ENCODE results near the gene ADAMTSL1. TPM values are rescaled to one million over a fixed set of nuclear protein-coding genes. Genes with fewer than 3 reads are reported as not detected.

ADAMTSL1 gene
- total and polyA plus RNA-seq, 2 of the 8 experiments (the other 6 are each of a cell fraction or from before 2014, with no cell fraction given): 0.84 to 1.1 TPM

DNA sequence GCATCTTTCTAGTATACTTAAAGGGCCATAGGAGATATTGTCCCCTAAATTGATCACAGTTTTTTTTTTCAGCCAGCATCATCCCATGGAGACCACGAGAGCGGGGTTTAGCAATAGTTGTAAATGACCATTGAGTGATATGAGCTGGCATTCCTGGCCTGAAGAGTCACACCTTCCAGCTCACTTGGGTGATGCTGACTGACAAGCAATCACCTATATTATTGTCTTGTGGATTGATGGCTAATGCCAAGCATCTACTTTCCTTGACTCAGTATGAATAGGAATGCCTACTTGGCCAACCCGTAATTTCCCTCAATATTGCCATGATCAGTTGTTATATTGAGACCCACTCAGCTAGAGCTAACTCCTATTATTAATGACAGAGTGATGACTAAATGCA is 70.5 kb downstream of the ADAMTSL1 start:
- Histone ChIP-seq H3K18ac (ENCODE audit: extremely low read depth, low read length) (no peak overlapping the region), H3K4me1 (replicated peaks in 1 of 4; ENCODE audit: control insufficient read depth in 3 of 4, insufficient read depth in 4 of 4, low read length in 3 of 4) (no peaks in the 10 kb centered on the region), H3K79me2 (ENCODE audit: control insufficient read depth in 1 of 2, insufficient read depth in 2 of 2, low read length in 2 of 2) (no peaks in the 10 kb centered on the region), H3K9ac (replicated peaks in 1 of 4; ENCODE audit: extremely low read depth in 1 of 4, low read depth in 3 of 4, low read length in 3 of 4) (no peak overlapping the region), H3K4ac (replicated peaks; ENCODE audit: insufficient read length, low read depth, low read length) (no peak overlapping the region), H4K5ac (ENCODE audit: insufficient read length, low read depth, low read length) (no peak overlapping the region), H3K4me2 (ENCODE audit: insufficient read depth in 1 of 2, low read depth in 2 of 2, low read length in 2 of 2) (no peak overlapping the region), H3K36me3 (ENCODE audit: control insufficient read depth in 2 of 4, insufficient read depth in 4 of 4, low read length in 3 of 4) (no peaks in the 10 kb centered on the region), H2AFZ (ENCODE audit: low read length) (no peak overlapping the region), H3K56ac (replicated peaks; ENCODE audit: insufficient read length, low read depth, low read length) (no peak overlapping the region), H2AK5ac (ENCODE audit: low read depth, low read length) (no peak overlapping the region), H2BK120ac (replicated peaks; ENCODE audit: low read depth, low read length) (no peak overlapping the region), H4K20me1 (replicated peaks in 1 of 2; ENCODE audit: control insufficient read depth in 1 of 2, insufficient read depth in 2 of 2, low read length in 2 of 2) (no peaks in the 10 kb centered on the region), H3K27ac (ENCODE audit: low read depth, low read length) (no peak overlapping the region), H3K23me2 (ENCODE audit: low read depth, low read length) (no peaks in the 10 kb centered on the region), H4K8ac (ENCODE audit: extremely low read depth, insufficient read depth, low read length) (no peak overlapping the region), H3K23ac (ENCODE audit: insufficient read length) (no peak overlapping the region), H2BK20ac (ENCODE audit: low read length) (no peak overlapping the region), H3K27me3 (replicated peaks in 1 of 4; ENCODE audit: control insufficient read depth in 3 of 4, extremely low read depth in 1 of 4, insufficient read depth in 3 of 4, low read length in 3 of 4) (no peaks in the 10 kb centered on the region), H3K14ac (ENCODE audit: insufficient read length) (no peak overlapping the region), H3K79me1 (ENCODE audit: low read depth, low read length) (no peaks in the 10 kb centered on the region), H2BK15ac (ENCODE audit: low read length) (no peak overlapping the region), H4K91ac (replicated peaks; ENCODE audit: insufficient read length, low read length) (no peak overlapping the region), H3K4me3 (ENCODE audit: extremely low read depth in 1 of 4, insufficient read depth in 2 of 4, low read depth in 3 of 4, low read length in 4 of 4) (no peak overlapping the region), H2BK12ac (ENCODE audit: low read depth, low read length) (no peak overlapping the region), H3K9me3 (ENCODE audit: insufficient read depth in 2 of 2, low read depth in 1 of 2, low read length in 1 of 2) (no peaks in the 10 kb centered on the region), H2BK5ac (ENCODE audit: low read depth, low read length) (no peak overlapping the region)
- 95% methylated on average over 3 of the region's 3 CpGs; no CpG with 5 or more reads in 1 of the 2 experiments for WGBS, 2 experiments (ENCODE audit: extremely low coverage in 1 of 2, insufficient coverage in 1 of 2, insufficient read length in 1 of 2, insufficient replicate concordance in 2 of 2, low coverage in 1 of 2, low lambda C conversion rate in 2 of 2, missing lambda C conversion rate in 1 of 2)
- POLR2A ChIA-PET (ENCODE audit: partially characterized antibody): no interaction called here
- DNase-seq (ENCODE audit: low read depth in 1 of 2, low spot score in 2 of 2) (no peak), FAIRE-seq (no peak)
- TF ChIP-seq FOSL1 (IDR thresholded peaks at IDR 0.05; ENCODE audit: insufficient read depth, low read depth, low read length): no peak
- CTCF ChIA-PET (ENCODE audit: partially characterized antibody): interaction anchor here (1.0 kb wide), 1 partner anchor 11 kb away, joined by 3 read pairs; no protein-coding TSS in a partner anchor

Data from H1 (cell line).